ENCODE results near the gene FAM151A. TPM values are rescaled to one million over a fixed set of nuclear protein-coding genes. Genes with fewer than 3 reads are reported as not detected.

The FAM151A gene
- total and polyA plus RNA-seq, 2 of the 13 experiments (the other 11 are each of a cell fraction or from before 2014, with no cell fraction given), result 0.29 to 3.6 TPM

DNA sequence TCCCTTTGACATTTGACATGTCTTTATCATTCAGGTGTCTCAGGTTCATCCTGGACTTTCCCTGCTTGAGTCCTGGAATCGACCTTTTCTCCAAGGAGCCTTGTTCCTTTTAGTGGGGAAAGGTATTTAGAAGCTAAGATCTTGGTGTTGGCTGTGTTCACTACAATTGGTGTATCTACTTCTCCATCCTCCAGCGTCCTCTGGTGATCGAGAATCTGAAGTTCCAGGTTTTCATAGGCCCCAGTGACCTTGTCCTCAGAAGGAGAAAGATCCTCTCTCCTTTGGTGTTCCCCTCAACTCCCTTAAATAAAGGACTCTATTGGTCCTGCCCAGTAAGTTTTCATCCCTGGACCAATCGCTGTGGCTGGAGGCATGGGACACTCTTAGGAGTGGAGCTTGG is 40.4 kb upstream of the FAM151A start:
- Histone ChIP-seq H3K4me3 (replicated peaks in 1 of 3; ENCODE audit: insufficient read depth in 1 of 3, low read depth in 2 of 3, low read length in 3 of 3) (no peak overlapping the region), H3K4me1 (ENCODE audit: insufficient read depth, low read length) (no peaks in the 10 kb centered on the region), H3K4me2 (ENCODE audit: low read depth, low read length) (no peak overlapping the region), H4K20me1 (ENCODE audit: insufficient read depth, low read length) (no peaks in the 10 kb centered on the region), H3K9ac (ENCODE audit: insufficient read depth, low read depth, low read length) (no peak overlapping the region), H3K27ac (ENCODE audit: extremely low read length, insufficient read depth, low read length) (no peak overlapping the region), H3K79me2 (ENCODE audit: insufficient read depth, low read length) (no peaks in the 10 kb centered on the region), H3K9me3 (ENCODE audit: low read length) (peaks cover 4% of the 10 kb centered on the region; the same call in 1 of the 2 replicates), H2AFZ (ENCODE audit: low read length) (no peak overlapping the region), H3K27me3 (ENCODE audit: control insufficient read depth in 1 of 2, insufficient read depth in 2 of 2, low read length in 2 of 2) (no peaks in the 10 kb centered on the region; a peak in 1 of 5 replicates), H3K36me3 (replicated peaks in 1 of 2; ENCODE audit: control insufficient read depth in 1 of 2, insufficient read depth in 2 of 2, low read length in 2 of 2) (no peaks in the 10 kb centered on the region)
- no TSS peak for BruUV-seq (replicated peaks)
- peak; percentile 25; the same call in 1 of the 3 replicates for ATAC-seq
- WGBS (ENCODE audit: low lambda C conversion rate), result 6% methylated on average over 4 of the region's 4 CpGs
- in situ Hi-C loops (cut with HindIII; ENCODE audit: extremely low pct_ligation_motif_present, low pct_unique_long_range_greater_than_20kb) (no loop called here), intact Hi-C loops (cut with micrococcal nuclease; ENCODE audit: unreplicated experiment) (loop anchor here (5.0 kb wide), 1 partner anchor 166 kb away; no protein-coding TSS in a partner anchor)
- CTCF ChIA-PET (ENCODE audit: low intra/inter-chr PET ratio, low total read pairs), result no interaction called here
- DNase-seq (ENCODE audit: low spot score), result no peak
- TF ChIP-seq STAG1 (CRISPR knock-in tag; IDR thresholded peaks at IDR 0.05) (peak; percentile 71), HOXA5 (CRISPR knock-in tag; IDR thresholded peaks at IDR 0.05) (no peak)
- TF ChIP-seq, protein P1, sequence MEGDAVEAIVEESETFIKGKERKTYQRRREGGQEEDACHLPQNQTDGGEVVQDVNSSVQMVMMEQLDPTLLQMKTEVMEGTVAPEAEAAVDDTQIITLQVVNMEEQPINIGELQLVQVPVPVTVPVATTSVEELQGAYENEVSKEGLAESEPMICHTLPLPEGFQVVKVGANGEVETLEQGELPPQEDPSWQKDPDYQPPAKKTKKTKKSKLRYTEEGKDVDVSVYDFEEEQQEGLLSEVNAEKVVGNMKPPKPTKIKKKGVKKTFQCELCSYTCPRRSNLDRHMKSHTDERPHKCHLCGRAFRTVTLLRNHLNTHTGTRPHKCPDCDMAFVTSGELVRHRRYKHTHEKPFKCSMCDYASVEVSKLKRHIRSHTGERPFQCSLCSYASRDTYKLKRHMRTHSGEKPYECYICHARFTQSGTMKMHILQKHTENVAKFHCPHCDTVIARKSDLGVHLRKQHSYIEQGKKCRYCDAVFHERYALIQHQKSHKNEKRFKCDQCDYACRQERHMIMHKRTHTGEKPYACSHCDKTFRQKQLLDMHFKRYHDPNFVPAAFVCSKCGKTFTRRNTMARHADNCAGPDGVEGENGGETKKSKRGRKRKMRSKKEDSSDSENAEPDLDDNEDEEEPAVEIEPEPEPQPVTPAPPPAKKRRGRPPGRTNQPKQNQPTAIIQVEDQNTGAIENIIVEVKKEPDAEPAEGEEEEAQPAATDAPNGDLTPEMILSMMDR (CRISPR knock-in tag; IDR thresholded peaks at IDR 0.05), result peak; percentile 51
- POLR2A ChIA-PET, result no interaction called here
- FAIRE-seq, result no peak

- WGBS (ENCODE audit: low lambda C conversion rate), result 50% methylated on average over 2 of the region's 2 CpGs
- CTCF ChIA-PET (ENCODE audit: low intra/inter-chr PET ratio, low total read pairs), result no interaction called here
- Histone ChIP-seq H3K9ac (ENCODE audit: insufficient read depth, low read depth, low read length) (no peak overlapping the region), H2AFZ (ENCODE audit: low read length) (no peak overlapping the region), H3K9me3 (ENCODE audit: low read length) (no peaks in the 10 kb centered on the region), H3K79me2 (ENCODE audit: insufficient read depth, low read length) (no peaks in the 10 kb centered on the region), H3K4me2 (ENCODE audit: low read depth, low read length) (no peak overlapping the region), H3K4me3 (replicated peaks in 1 of 3; ENCODE audit: insufficient read depth in 1 of 3, low read depth in 2 of 3, low read length in 3 of 3) (no peak overlapping the region), H3K27ac (ENCODE audit: extremely low read length, insufficient read depth, low read length) (no peak overlapping the region), H3K27me3 (ENCODE audit: control insufficient read depth in 1 of 2, insufficient read depth in 2 of 2, low read length in 2 of 2) (no peaks in the 10 kb centered on the region), H3K4me1 (ENCODE audit: insufficient read depth, low read length) (peaks cover 5% of the 10 kb centered on the region; the same call in 1 of the 2 replicates), H3K36me3 (replicated peaks in 1 of 2; ENCODE audit: control insufficient read depth in 1 of 2, insufficient read depth in 2 of 2, low read length in 2 of 2) (no peaks in the 10 kb centered on the region), H4K20me1 (ENCODE audit: insufficient read depth, low read length) (no peaks in the 10 kb centered on the region)
- no TSS peak for BruUV-seq (replicated peaks)
- POLR2A ChIA-PET, result no interaction called here
- DNase-seq (ENCODE audit: low spot score) (no peak), FAIRE-seq (no peak), ATAC-seq (no peak)
- TF ChIP-seq CHD4 (IDR thresholded peaks at IDR 0.05; ENCODE audit: borderline replicate concordance, low read length) (0 out of 2 replicates have a peak, but pooled peaks have one; percentile 35), ZFYVE20 (CRISPR knock-in tag; IDR thresholded peaks at IDR 0.05; ENCODE audit: borderline replicate concordance, low read depth) (no peak), MLLT10 (CRISPR knock-in tag; IDR thresholded peaks at IDR 0.05) (no peak), ZNF510 (CRISPR knock-in tag; IDR thresholded peaks at IDR 0.05; ENCODE audit: low read depth) (no peak), PRDM15 (CRISPR knock-in tag; IDR thresholded peaks at IDR 0.05) (no peak)
- in situ Hi-C loops (cut with HindIII; ENCODE audit: extremely low pct_ligation_motif_present, low pct_unique_long_range_greater_than_20kb) (no loop called here), intact Hi-C loops (cut with micrococcal nuclease; ENCODE audit: unreplicated experiment) (no loop called here)
Measured at GRCh38 chr1:54658164-54658913, 35.0 kb upstream of the FAM151A start.

Measured in HepG2 (cell line).